Panc1 (cell line): ENCODE measurements around the gene LATS1.

Source experiments
- CTCF ChIP-seq: fragments of 450-650 bp; IDR thresholded peaks from 2 replicates; pipeline ENCODE4 v1.5.1; 2017; ENCODE audit warnings: mild to moderate bottlenecking
- POLR2AphosphoS5 ChIP-seq: IDR thresholded peaks from 2 replicates; pipeline ENCODE4 v1.6.1; 2012; ENCODE audit warnings: mild to moderate bottlenecking, low read depth, low read length, moderate library complexity
- REST ChIP-seq, 2 experiments: IDR thresholded peaks; 2 replicates each; pipeline ENCODE4 v1.6.1; 2011 to 2012; ENCODE audit warnings: low read depth in 2 of 2, control low read depth in 1 of 2, low read length in 1 of 2, mild to moderate bottlenecking in 1 of 2, moderate library complexity in 1 of 2; ENCODE audit not compliant: insufficient read depth in 1 of 2
- TCF7L2 ChIP-seq: IDR thresholded peaks from 2 replicates; pipeline ENCODE4 v1.6.1; 2011; ENCODE audit warnings: mild to moderate bottlenecking, low read depth, low read length, inconsistent platforms

- no peak for TF ChIP-seq REST (IDR thresholded peaks at IDR 0.05; ENCODE audit: insufficient read depth in 1 of 2, low read depth in 2 of 2, low read length in 1 of 2)
- no peak for TF ChIP-seq CTCF
- TF ChIP-seq TCF7L2 = no peak
- no peak for TF ChIP-seq POLR2AphosphoS5
Observed at GRCh38 chr6:149734915-149735314, 17.0 kb upstream of the LATS1 start.
